ENCODE data around the gene NPIPB6.

DNA sequence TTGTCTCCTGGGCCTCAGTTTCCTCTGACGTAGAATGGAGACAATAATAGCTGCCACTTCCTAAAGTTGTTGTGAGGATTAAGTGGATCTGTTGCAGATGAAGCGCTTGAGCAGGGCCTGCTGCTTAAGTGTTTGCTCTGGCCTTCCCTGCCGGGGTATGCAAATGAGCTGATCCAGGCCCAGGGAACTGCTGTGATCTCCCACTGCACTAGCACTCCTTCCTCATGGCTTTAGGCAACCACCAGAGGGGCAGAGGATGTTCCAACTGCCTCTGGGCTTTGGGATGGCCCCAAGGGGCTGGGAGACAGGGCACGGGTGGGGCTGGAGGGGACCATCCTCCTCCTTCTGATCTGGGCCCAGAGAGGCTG lies 64.8 kb downstream of the NPIPB6 start:
- TF ChIP-seq, protein P1, sequence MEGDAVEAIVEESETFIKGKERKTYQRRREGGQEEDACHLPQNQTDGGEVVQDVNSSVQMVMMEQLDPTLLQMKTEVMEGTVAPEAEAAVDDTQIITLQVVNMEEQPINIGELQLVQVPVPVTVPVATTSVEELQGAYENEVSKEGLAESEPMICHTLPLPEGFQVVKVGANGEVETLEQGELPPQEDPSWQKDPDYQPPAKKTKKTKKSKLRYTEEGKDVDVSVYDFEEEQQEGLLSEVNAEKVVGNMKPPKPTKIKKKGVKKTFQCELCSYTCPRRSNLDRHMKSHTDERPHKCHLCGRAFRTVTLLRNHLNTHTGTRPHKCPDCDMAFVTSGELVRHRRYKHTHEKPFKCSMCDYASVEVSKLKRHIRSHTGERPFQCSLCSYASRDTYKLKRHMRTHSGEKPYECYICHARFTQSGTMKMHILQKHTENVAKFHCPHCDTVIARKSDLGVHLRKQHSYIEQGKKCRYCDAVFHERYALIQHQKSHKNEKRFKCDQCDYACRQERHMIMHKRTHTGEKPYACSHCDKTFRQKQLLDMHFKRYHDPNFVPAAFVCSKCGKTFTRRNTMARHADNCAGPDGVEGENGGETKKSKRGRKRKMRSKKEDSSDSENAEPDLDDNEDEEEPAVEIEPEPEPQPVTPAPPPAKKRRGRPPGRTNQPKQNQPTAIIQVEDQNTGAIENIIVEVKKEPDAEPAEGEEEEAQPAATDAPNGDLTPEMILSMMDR (IDR thresholded peaks at IDR 0.05): no peak
- no peak for TF ChIP-seq EP300 (IDR thresholded peaks at IDR 0.05)

Data from ovary (tissue), 3 donors.